PC-9 (cell line): ENCODE measurements around the gene KIF27.

ENCODE experiments used
- EZH2 ChIP-seq: fragments of 200-600 bp; sonication (generic); IDR thresholded peaks from 2 replicates; pipeline ENCODE4 v1.8.0; 2017; ENCODE audit warnings: antibody characterized with exemption, low read depth
- TF ChIP-seq, protein P1 (sequence below): fragments of 200-600 bp; sonication (generic); conservative IDR thresholded peaks from 2 replicates; pipeline ENCODE4 v1.6.1; 2017; ENCODE audit warnings: mixed run types, antibody characterized with exemption, mild to moderate bottlenecking, moderate library complexity

- TF ChIP-seq, protein P1, sequence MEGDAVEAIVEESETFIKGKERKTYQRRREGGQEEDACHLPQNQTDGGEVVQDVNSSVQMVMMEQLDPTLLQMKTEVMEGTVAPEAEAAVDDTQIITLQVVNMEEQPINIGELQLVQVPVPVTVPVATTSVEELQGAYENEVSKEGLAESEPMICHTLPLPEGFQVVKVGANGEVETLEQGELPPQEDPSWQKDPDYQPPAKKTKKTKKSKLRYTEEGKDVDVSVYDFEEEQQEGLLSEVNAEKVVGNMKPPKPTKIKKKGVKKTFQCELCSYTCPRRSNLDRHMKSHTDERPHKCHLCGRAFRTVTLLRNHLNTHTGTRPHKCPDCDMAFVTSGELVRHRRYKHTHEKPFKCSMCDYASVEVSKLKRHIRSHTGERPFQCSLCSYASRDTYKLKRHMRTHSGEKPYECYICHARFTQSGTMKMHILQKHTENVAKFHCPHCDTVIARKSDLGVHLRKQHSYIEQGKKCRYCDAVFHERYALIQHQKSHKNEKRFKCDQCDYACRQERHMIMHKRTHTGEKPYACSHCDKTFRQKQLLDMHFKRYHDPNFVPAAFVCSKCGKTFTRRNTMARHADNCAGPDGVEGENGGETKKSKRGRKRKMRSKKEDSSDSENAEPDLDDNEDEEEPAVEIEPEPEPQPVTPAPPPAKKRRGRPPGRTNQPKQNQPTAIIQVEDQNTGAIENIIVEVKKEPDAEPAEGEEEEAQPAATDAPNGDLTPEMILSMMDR, result no peak
- TF ChIP-seq EZH2, result no peak
Observed at GRCh38 chr9:83956436-83957247, 35.4 kb upstream of the KIF27 start.
